H7 (cell line): Measurements from ENCODE around the gene PHACTR3. TPM values are rescaled to one million over a fixed set of nuclear protein-coding genes. Genes with fewer than 3 reads are reported as not detected.
A peak's percentile ranks its signal among the peaks of the same experiment; 100 is the strongest.
"Not testable (repeated sequence)": the region's sequence is repeated elsewhere in the genome, so short reads cannot be mapped to it uniquely, and the experiment has no call there.

Experiments used
- DNase-seq: peaks from one replicate; pipeline ENCODE4 v3.0.0; 2012
- H3K27me3 ChIP-seq: 2 replicates; pipeline ENCODE4 v1.6.0; 2011; ENCODE audit warnings: mild to moderate bottlenecking, low read length; ENCODE audit not compliant: control insufficient read depth, insufficient read depth
- H3K36me3 ChIP-seq: replicated peaks from 2 replicates; pipeline ENCODE4 v1.5.1; 2011; ENCODE audit warnings: low read length; ENCODE audit not compliant: control insufficient read depth, insufficient read depth
- H3K4me3 ChIP-seq: 2 replicates; pipeline ENCODE4 v1.5.1; 2011; ENCODE audit warnings: low read depth, mild to moderate bottlenecking, control low read depth, low read length, moderate library complexity; ENCODE audit not compliant: insufficient read depth
- total RNA-seq: library from RNA; depleted of rRNA; stranded (reverse); fragments of >200 nt; shearing (Covaris generic); gene quantifications from 2 replicates; pipeline ENCODE4 v1.2.3, GENCODE V29; 2014

PHACTR3 gene
- total RNA-seq, 1 experiment from 2014 or later, result 0.03 TPM

DNA sequence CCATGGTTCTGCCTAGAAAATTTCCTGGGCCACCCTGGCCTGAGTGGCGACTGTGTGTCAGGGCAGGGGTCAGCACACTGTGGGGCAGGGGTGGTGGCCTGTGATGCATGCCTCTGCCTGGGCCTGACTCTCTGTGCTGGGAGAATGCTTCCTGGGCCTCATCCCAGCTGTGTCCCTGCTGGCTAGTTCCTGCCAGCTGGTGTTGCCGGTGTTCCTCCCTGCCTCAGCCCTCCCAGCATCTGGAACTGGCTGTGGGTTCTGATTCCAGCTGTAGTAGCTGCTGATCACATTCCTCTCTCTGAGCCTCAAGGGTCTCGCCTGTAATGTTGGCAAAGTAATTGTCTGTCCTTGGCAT, 227.6 kb downstream of the PHACTR3 start:
- no peaks in the 10 kb centered on the region for H3K36me3 ChIP-seq
- no peak for DNase-seq
- H3K27me3 ChIP-seq, result no peaks in the 10 kb centered on the region; the same call in 1 of the 2 replicates
- no peak overlapping the region for H3K4me3 ChIP-seq

GRCh38 chr20:59832406-59833363, 228.3 kb downstream of the PHACTR3 start:
- no peaks in the 10 kb centered on the region; the same call in 1 of the 2 replicates for H3K27me3 ChIP-seq
- H3K36me3 ChIP-seq, result no peaks in the 10 kb centered on the region
- no peak overlapping the region for H3K4me3 ChIP-seq
- peak; percentile 6 for DNase-seq

DNA sequence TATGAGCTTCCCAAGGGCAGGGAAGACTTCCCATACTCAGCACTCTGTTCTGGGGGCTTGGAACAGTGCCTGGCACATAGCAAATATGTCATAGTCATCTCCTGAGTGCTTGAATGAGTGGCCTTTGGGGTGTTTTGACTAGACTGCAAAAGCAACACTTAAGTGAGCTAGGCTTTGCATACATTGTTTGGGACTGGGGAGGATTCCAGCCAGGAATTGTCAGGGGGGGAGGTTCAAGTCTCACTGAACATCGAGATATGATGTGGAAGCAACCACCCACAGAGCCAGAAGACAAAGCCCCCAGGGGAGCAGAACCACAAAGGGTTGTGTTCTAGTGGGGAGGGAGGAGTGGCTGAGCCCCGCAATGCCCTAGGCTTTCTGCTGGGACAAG, 230.7 kb downstream of the PHACTR3 start:
- no peaks in the 10 kb centered on the region; the same call in 1 of the 2 replicates for H3K27me3 ChIP-seq

GRCh38 chr20:59835448-59836395, 231.4 kb downstream of the PHACTR3 start:
- Histone ChIP-seq H3K36me3 (no peaks in the 10 kb centered on the region), H3K27me3 (no peaks in the 10 kb centered on the region; the same call in 1 of the 2 replicates), H3K4me3 (no peak overlapping the region)

More for the DNA sequence above, 230.7 kb downstream of the PHACTR3 start:
- Histone ChIP-seq H3K36me3 (no peaks in the 10 kb centered on the region), H3K4me3 (no peak overlapping the region)
- peak; percentile 11 for DNase-seq

GRCh38 chr20:59836767-59837166, 232.4 kb downstream of the PHACTR3 start:
- peak; percentile 8 for DNase-seq
- H3K36me3 ChIP-seq, result no peaks in the 10 kb centered on the region
- H3K4me3 ChIP-seq, result no peak overlapping the region
- H3K27me3 ChIP-seq, result no peaks in the 10 kb centered on the region; the same call in 1 of the 2 replicates

More at GRCh38 chr20:59835448-59836395, 231.4 kb downstream of the PHACTR3 start:
- peak; percentile 62 for DNase-seq

DNA sequence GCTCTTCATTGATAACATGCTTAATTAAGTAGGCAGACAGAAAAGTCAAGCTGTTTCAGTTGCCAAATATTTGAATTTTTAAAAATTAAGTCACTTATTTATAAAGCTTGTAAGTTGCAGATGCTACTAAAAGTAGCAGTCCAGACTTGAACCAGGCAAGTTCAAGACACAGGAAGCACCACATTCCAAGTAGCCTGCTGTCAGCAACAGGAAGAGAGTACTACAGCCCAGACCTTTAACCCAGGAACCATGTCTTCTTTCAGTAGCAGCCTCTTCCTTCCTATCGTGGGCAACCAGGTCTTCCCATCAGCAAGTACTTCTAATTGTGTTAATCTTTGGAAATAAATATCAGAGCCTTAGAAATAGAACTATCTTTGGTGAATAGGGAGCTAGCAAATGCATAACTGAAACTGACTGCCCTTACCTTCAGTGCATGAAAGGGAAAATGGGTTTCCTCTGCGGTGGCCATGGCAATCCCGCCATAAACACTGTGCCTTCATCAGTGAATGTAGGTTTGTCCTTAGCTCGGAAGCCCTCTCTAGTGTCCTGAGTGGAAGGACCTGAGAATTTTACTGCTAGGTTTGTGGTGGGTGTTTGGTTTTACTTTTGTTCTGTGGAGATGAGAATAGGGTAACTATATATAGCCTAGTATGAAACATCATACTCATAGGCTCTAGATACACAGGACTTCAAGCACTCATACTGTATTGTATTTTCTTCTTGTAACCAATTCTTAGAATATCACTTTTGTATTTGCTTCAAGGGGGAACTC, 233.5 kb downstream of the PHACTR3 start:
- Histone ChIP-seq H3K4me3 (no peak overlapping the region), H3K36me3 (no peaks in the 10 kb centered on the region), H3K27me3 (no peaks in the 10 kb centered on the region; the same call in 1 of the 2 replicates)
- no peak for DNase-seq

- H3K27me3 ChIP-seq, result no peaks in the 10 kb centered on the region; the same call in 1 of the 2 replicates
- no peak for DNase-seq
Observed at GRCh38 chr20:59839400-59839799, 235.1 kb downstream of the PHACTR3 start.

DNA sequence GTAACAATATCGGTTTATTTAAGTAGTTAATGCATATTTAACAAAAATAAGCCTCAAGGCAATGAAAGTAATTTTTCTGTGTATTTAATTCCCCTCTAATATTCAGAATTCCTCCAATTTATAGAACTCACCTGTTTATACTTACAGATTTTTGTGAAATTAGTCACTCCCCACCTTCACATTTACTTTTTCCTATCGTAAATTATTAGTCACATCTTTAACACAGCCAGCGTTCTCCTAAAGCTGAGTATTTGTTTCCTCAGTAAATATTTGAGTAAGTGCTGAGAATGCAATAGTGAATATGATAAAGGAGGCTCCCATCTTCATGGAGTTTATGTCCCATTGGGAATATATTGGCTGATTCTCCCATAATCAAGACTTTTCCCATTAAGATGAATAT, 241.1 kb downstream of the PHACTR3 start:
- DNase-seq, result no peak
- Histone ChIP-seq H3K36me3 (no peaks in the 10 kb centered on the region), H3K4me3 (no peak overlapping the region), H3K27me3 (no peaks in the 10 kb centered on the region; the same call in 1 of the 2 replicates)

More at GRCh38 chr20:59839400-59839799, 235.1 kb downstream of the PHACTR3 start:
- no peaks in the 10 kb centered on the region for H3K36me3 ChIP-seq
- H3K4me3 ChIP-seq, result no peak overlapping the region

GRCh38 chr20:59848182-59848581, 243.8 kb downstream of the PHACTR3 start:
- no peak for DNase-seq
- no peaks in the 10 kb centered on the region for H3K27me3 ChIP-seq
- H3K4me3 ChIP-seq, result no peak overlapping the region
- no peaks in the 10 kb centered on the region for H3K36me3 ChIP-seq

GRCh38 chr20:59850018-59850641, 245.8 kb downstream of the PHACTR3 start:
- Histone ChIP-seq H3K36me3 (no peaks in the 10 kb centered on the region), H3K27me3 (no peaks in the 10 kb centered on the region), H3K4me3 (no peak overlapping the region)
- DNase-seq, result peak; percentile 26

- H3K27me3 ChIP-seq, H3K36me3 ChIP-seq, H3K4me3 ChIP-seq, DNase-seq: not testable (repeated sequence)
Observed at GRCh38 chr20:59856526-59856925, 252.2 kb downstream of the PHACTR3 start.

DNA sequence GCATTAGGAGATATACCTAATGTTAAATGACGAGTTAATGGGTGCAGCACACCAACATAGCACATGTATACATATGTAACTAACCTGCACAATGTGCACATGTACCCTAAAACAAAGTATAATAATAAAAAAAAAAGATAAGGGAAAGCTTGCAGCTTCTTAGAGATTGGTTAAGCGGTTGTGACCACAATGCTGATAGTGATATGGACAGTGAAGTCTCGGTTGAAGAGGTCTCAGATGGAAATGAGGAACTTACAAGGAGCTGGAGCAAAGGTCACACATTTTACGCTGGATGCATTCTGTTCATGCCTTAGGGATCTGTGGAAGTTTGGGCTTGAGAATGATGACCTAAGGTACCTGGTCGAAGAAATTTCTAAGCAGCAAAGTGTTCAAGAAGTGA, 252.6 kb downstream of the PHACTR3 start:
- DNase-seq, H3K36me3 ChIP-seq, H3K27me3 ChIP-seq, H3K4me3 ChIP-seq: not testable (repeated sequence)

DNA sequence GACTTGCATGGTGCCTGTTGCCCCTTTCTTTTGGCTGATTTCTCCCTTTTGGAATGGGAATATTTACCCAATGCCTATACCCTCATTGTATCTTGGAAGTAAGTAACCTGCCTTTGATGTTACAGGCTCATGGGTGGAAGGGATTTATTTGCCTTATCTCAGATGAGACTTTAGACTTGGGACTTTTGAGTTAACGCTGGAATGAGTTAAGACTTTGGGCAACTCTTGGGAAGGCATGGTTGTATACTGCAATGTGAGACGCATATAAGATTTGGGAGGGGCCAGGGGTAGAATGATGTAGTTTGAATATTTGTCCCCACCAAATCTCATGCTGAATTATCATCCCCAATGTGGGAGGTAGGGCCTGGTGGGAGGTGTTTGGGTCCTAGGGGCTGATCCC, 253.6 kb downstream of the PHACTR3 start:
- H3K27me3 ChIP-seq, result no peaks in the 10 kb centered on the region; the same call in 1 of the 2 replicates
- no peaks in the 10 kb centered on the region for H3K36me3 ChIP-seq
- H3K4me3 ChIP-seq, result no peak overlapping the region
- DNase-seq, result no peak
